ENCODE results near the gene DOK6.
"Not testable (repeated sequence)": the region's sequence is repeated elsewhere in the genome, so short reads cannot be mapped to it uniquely, and the experiment has no call there.

Gene DOK6

DNA sequence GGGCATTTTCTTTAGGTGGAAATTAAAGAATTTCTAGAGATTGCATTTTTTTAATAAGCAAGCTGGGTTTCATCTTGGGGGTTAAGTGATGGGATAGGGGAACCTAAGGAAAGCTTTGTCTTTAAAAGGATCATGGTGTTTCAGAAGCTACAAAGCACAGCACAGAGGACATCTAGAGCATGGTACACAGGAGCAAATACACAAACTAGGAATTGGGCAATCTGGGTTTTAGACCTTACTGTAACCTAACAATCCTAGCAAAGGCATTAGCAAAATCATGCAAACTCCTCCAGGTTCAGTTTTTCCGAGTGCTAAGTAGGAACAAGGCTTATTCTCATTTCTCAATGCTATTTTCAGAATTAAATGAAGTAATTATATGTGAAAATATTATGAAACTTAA, 412.9 kb downstream of the DOK6 start:
- no peak for DNase-seq (ENCODE audit: low read depth)

DNA sequence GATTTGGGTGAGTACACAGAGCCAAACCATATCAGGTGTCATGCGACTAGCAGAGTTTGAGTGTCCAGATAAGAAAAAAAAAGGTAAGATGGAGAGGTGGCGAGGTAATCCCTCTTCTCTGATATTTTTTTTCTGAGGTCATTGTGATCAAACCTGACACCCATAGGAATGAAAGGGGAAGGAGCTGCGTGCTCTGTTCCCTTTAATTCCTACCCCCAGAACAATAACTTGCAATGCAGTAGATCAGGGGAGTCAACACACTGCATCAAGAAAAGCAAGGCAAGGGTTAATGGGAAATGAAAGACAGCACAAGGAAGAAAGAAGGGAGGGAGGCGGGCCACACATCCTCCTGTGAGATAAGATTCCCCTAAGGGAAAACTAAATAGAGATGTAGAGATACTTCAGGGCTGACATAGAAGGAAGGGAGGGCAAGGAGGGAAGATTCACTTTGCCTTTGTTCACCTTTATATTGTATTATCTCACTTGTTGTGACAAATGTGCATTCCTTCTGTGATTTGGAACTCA, 414.2 kb downstream of the DOK6 start:
- DNase-seq (ENCODE audit: low read depth) = no peak

DNA sequence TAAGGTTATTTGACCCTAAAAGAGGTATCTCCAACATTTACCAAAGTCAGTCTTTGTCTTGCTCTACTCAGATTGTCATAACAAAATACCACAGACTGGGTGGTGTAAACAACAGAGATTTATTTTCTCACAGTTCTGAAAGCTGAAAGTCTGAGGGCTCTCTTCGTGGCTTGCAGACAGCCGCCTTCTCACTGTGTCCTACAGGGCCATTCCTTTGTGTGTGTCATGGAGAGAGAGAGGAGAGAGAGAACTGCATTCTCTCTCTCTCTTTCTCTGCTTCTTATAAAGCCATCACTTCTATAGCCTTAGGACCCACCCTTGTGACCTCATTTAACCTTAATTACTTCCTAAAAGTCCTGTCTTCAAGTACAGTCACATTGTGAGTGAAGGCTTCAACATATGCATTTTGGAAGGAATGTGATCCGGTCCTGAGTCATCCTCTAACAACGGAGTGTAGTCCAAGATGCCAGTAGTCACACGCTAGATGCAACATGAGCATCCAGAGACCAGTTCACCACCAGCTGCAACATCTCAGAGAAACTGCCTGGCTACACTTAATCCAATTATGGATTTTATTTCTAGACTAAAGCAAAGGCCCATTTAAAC, 416.8 kb downstream of the DOK6 start:
- DNase-seq (ENCODE audit: low read depth) = peak; percentile 57

DNA sequence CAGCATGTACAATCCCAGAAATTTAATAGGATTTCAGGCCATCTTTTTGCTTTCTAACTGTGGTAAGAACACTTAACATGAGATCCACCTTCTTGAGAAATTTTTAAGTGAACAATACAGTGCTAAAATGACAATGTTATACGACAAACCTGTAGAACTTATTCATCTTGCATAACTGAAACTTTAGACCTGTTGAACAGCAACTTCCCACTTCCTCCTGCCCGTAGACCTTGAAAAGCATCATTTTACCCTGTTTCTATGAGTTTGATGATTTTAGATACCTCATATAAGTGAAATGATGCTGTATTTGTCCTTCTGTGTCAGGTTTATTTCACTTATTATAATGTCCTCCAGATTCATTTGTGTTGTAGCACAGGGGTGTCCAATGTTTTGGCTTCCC, 418.8 kb downstream of the DOK6 start:
- no peak for DNase-seq (ENCODE audit: low read depth)

DNA sequence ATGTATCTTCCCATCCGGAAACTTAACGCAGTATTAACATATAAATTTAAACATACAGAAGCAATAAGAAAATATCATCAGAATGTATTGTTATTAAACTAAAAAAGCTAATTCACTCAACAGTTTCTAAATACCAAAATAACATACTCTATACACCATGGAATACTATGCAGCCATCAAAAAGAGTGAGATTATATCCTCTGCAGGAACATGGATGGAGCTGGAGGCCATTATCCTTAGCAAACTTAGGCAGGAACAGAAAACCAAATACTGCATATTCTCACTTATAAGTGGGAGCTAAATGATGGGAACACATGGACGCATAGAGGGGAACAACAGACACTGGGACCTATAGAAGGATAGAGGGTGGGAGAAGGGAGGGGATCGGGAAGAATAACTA, 419.9 kb downstream of the DOK6 start:
- DNase-seq (ENCODE audit: low read depth) = no peak

DNA sequence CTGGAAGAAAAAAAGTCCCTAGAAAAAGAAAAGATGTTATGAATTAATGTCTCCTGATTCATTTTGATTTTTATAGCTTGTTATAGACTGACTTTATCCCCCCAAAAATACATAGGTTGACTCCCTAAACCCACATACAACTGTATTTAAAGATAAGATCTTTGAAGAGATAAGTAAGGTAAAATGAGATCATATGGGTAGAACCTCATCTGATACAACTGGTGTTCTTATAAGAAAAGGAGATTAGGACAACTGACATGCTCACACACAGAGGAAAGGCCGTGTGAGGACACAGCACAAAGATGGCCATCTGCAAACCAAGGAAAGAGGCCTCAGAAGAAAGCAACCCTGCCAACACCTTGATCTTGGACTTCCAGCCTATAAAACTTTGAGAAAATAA, 429.5 kb downstream of the DOK6 start:
- DNase-seq (ENCODE audit: low read depth) = no peak

DNA sequence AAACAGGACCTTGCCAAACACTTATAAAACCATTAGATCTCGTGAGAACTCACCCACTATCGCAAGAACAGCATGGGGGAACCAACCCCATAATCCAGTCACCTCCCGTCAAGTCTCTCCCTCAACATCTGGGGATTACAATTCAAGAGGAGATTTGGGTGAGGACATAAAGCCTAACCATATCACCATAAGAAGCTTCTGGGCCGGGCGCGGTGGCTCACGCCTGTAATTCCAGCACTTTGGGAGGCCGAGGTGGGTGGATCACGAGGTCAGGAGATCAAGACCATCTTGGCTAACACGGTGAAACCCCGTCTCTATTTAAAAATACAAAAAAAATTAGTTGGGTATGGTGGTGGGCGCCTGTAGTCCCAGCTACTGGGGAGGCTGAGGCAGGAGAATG, 434.3 kb downstream of the DOK6 start:
- not testable (repeated sequence) for DNase-seq (ENCODE audit: low read depth)

DNA sequence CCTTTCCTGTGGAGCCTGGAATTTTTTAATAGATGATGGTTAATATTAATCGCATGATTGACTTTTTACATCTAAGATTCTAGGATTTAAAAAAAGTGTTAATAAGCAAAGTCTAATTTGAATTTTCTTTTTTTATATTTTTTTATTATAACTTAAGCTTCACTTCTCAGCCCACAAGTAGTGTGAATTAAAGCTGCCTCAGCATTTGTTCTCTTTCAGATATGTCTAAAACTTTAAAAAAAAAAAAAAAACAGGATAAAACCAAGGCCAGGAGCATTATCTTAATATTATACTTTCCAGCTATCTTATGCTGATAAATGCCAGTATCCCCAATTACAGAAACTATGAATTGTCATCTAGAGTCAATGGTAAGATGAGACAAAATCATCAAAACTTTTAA, 437.3 kb downstream of the DOK6 start:
- no peak for DNase-seq (ENCODE audit: low read depth)

DNA sequence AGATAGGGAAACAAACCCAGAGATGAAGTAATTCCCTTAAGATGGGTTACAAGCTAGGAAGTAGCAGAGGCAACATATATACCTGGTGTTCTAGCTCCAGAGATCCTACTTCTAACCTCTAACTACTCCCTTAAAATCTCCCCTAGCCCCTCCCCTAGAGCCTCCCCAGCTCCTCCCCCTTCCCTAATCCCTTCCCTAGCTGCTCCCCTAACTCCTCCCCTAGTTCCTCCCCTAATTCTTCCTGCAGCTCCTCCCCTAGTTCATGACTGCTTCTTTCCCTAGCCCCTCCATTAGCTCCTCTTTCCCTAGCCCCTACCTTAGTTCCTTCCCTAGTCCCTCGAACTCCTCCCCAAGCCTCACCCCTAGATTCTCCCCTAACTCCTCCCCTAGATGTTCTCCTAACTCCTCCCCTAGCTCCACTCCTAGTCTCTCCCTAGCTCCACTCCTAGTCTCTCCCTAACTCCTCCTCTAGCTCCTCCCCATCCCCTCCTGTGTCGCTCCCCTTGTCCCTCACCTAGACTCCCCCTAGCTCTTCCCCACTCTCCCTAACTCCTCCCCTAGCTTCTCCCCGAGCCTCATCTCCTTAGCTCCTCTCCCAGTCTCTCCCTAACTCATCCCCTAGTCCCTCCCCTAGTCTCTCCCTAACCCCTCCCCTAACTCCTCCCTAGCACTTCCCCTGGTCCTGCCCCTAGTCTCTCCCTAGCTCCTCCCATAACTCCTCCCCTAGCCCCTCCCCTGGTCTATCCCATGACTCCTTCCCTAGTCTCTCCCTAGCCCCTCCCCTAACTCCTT, 438.1 kb downstream of the DOK6 start:
- DNase-seq (ENCODE audit: low read depth) = no peak

DNA sequence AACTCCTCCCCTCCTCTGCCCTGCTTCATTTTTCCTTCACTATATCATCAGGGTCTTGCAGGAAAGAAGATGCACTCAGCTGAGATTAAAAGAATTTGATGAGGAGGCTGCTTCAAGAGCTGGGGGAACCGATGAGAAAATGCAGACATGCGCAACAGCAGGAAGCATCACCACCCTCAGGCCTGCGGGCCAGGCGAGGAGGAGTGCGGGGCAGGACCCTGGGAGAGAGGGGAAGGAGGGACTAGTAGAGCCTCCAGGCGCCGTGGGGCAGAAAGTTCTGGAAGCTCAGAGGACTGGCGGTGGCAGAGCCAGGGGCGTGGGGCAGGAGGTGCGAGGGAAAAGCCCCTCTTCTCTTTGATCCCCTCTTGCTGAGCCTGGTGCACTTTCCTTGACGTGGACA, 438.8 kb downstream of the DOK6 start:
- no peak for DNase-seq (ENCODE audit: low read depth)

DNA sequence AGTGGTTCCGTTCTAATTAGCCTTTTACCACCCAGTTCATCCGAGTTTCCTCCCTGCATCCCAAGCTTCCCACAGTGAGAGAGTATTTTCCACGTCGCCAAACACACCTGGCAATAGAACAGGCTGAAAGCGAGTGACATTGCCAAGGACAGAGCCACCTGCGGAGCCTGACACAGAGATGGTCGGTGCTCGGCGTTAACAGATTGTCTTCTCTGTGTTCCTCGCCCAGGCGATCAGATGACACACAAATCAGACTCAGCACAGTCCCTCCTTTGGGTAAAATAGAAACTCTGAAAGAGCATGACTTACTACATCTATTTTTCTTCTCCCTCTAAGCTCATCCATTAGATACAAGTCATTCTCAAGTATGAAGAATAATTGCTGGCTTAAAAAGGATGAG, 439.3 kb downstream of the DOK6 start:
- no peak for DNase-seq (ENCODE audit: low read depth)

DNA sequence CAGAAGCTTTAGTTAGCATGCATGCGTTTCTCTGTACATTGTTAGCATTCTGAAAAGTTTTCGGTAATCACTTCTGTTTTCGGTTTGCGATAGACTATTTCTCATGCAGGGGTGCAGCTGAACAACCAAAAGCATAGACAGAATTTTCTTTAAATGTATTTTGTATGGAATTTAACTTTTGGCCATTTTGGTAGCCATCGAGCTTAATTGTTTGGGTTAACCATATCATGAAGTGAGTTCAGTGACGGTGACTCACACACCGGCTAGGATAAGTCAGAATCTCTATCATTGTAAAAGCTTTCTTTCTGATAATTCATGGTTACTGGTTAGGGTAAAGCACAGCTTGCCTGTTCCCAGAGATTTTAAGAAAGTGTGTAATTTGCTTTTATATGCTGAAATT, 439.8 kb downstream of the DOK6 start:
- peak; percentile 50 for DNase-seq (ENCODE audit: low read depth)

DNA sequence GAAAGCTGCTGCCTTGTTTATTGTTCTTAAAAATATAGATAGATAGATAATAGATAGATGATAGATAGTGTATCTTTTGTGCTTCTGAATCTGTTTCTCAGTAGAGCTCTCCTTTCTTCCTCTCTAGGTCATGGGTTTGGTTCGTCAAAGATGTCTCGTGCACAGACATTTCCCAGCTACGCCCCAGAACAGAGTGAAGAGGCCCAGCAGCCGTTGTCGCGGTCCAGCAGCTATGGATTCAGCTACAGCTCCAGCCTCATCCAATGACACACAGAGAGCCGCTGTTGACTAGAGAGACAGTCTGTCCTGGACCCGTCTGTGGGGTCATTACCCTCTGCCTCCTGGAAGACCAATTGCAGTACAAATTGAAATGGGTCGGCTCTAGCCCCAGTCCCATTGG, 440.4 kb downstream of the DOK6 start:
- DNase-seq (ENCODE audit: low read depth) = no peak

DNA sequence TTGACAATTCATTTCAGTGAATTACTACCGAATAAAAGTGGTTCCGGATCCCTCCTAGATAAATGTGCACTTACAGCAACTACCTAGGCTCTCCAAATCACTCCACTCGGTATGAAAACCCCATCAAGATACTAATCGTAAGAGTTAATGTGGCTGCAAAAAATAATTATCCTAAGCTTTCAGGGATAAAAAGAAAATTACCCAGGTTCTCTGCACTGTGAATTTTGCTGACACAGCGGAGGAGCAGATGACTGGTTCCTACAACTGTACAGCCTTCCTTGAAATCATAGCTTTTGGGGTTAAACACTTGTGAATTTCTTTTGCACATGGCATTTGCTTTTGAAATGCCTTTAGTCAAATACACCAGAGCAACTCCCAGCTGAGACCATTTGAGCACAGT, 442.3 kb downstream of the DOK6 start:
- no peak for DNase-seq (ENCODE audit: low read depth)

DNA sequence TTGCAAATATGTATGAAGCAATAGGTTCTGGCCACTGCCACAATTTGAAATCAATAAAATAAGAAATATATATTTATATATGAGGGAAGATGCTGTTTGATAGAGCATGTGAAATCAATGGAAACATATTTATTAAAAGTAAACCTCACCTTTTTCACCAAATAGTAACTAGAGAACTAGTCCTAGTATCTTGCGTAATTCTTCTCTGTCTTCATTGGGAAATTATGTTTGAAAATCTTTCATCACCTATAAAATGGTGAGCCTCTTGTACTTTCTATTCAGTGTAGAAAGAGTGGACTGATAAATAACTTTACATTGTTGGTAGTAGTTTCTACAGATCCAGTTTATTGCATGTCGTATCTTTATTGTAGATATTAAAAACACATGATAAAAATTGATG, 444.0 kb downstream of the DOK6 start:
- no peak for DNase-seq (ENCODE audit: low read depth)

DNA sequence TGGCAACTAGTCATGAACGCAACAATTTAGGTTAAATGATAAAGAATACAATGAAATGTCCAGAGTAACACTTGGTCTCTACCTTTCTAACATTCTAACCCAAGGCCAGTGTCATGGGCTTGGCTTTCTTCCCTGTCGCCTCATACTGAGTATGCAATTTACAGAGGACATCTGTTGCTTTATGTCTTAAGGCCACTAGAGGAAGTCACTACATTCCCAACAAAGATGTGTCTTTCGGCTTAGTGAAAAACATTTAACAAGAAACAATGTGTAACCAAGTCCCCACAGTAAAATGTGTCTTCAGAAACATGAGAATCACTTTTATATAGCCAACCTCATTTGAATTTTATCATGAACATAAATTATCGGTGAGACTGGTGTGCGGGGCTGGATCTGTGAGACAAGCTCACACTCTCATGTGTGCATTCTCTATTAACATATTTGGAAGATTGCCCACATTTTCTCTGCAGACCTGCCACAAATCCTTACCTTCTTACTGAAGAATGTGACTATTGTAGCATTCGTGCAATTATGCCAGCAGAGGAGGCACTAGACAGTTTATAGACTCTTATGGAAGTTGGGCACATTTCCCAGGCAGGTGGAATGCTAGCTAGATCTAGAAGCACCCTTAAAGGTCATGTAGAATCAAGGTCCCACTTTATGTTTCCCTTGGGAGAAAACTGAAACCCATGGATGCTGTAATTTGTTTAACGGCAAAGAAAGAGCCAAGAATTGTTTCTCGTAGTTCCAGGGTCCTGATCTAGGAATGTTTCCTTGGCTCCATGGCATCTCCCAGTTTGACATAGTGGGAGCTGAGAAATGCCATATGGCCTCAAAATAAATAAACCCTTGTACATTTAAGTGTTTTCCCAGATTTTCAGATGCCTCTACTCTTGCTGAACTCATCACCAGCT, 445.2 kb downstream of the DOK6 start:
- no peak for DNase-seq (ENCODE audit: low read depth)

DNA sequence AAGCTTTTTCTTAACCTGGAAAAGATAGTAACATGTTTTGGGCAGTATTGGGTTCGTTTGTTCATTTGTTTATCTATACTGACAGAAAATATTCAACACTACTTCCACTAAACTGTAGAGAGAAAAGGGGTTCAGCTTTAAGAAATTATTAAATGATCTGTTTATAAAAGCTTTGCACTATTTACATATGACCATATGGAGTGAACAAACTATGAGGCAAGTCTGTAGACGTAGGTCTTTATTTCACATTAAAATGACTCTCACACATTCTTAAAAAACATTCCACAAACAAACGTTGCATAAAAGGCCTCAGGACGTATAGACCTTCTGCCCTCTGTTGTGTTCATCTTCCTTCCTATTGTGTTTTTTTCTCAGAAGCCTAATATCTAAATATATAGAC, 452.4 kb downstream of the DOK6 start:
- DNase-seq (ENCODE audit: low read depth) = no peak

DNA sequence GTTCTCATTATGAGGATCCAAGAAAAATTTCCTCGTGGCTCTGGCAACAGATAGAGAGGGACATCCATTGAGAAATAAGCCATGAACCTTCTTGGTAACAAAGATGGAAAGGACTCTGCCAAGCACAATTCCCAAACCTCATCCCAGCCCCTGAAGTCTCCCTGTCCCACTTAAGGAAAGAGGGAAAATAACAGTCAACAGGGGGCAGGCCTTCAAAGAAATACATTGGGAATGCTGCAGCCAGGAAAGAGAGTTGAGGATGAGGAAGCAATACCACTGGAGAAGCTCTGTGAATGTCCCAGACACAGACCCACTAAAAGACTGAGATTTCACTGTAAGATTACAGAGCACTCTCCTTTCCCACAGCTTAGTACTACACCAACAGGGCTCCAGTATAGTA, 453.8 kb downstream of the DOK6 start:
- DNase-seq (ENCODE audit: low read depth) = no peak

DNA sequence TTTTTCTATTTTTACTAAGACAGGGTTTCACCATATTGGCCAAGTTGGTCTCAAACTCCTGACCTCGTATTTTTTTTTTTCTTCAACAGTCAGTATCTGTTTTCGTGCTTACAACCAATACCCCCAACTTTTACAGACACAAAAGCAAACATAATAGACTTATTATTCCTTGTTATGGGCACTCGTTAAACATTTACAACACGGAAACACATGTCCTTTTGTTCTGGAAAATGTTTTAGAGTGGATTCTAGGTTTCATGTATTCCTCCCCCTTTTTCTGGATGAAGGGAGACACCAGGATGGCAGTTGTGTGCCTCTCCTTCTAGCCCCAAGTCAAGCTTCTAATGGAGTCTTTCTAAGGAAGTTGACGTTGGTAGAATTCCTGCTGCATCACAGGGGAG, 458.2 kb downstream of the DOK6 start:
- DNase-seq (ENCODE audit: low read depth) = no peak

DNA sequence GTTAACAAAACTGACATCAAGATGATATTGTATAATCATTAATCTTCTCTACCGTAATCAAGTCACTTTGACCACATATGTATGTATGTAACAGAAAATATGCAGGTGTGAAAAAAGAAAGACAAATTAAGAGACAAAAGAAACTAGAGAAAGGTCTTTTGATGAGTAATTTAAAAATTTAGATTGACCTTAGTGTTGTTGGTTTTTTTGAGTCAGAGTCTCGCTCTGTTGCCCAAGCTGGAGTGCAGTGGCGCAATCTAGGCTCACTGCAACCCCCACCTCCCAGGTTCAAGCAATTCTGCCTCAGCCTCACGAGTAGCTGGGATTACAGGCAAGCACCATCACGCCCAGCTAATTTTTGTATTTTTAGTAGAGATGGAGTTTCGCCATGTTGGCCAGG, 464.1 kb downstream of the DOK6 start:
- DNase-seq (ENCODE audit: low read depth) = not testable (repeated sequence)

DNA sequence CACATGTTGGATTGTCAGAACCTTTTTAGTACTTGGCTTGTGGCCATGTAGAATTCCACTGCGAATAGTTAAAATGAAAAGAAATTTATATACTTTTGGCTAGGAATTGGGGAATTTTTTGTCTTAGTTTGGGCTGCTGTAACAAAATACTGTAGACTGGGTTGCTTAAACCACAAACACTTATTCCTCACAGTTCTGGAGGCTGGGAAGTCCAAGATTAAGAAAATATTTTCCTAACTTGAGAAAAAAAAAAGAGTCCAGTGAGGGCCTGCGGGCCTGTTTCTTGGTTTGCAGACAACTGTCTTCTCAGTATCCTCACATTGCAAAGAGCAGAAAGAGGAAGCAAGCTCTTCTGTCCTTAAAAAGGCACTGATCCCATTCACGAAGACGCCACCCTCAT, 465.1 kb downstream of the DOK6 start:
- no peak for DNase-seq (ENCODE audit: low read depth)

DNA sequence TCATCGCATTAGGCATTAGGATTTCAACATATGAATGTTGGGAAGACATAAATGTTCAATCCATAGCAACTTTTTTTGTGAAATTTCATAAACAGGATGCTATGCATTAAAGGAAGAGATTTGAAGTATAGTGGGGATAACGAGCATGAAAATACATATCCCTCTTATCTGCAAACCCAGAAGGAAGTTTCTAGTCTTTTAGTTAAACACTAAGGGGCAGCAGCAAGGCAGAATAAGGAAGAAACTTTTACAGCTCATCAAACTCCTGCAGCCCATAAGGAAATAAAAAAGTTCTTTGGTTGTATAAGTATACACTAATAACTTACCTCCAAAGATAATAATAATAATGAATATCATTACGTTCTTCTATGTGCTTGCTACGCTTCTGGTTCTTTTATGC, 465.5 kb downstream of the DOK6 start:
- DNase-seq (ENCODE audit: low read depth) = no peak

DNA sequence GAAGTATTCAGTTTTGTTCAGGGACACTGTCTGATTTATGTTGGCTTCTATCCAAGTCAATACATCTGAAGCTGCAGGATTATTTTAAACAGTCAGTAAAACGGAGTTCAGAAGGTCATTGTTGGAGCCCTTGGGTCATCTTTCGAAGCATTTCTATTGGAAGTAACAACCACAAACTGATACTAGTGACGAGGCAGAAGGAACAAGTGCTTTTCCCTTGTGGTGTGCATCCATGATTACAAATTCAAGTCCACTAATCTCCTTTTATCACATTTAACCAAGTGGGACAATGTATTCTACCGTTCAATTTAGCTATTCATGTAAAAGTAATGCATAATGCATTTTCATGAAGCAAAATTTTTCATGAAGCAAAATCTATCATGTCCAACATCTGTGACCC, 470.0 kb downstream of the DOK6 start:
- no peak for DNase-seq (ENCODE audit: low read depth)

All from iris pigment epithelial cell (primary cell).